T-cell (primary cell): ENCODE data around the gene FBXL5. TPM values are rescaled to one million over a fixed set of nuclear protein-coding genes. Genes with fewer than 3 reads are reported as not detected.
"Not testable (repeated sequence)": the region's sequence is repeated elsewhere in the genome, so short reads cannot be mapped to it uniquely, and the experiment has no call there.

Experiments
- ATAC-seq, 4 experiments: fragments of 200-7000 bp in 3 of 4; fragments of 150-1000 bp in 1 of 4; cut with Tn5 transposase; replicated peaks in 1 of 4; 1 replicate in 3 of 4; 2 replicates in 1 of 4; pipeline ENCODE4 v1.10.0; 2021; ENCODE audit warnings: moderate library complexity in 3 of 4, mild to moderate bottlenecking in 2 of 4, moderate number of reproducible peaks in 1 of 4
- CTCF ChIA-PET, 2 donors: fragments of 300-600 bp; sonication (Branson Sonifier 250); formaldehyde crosslinking; loops; one replicate each; lab custom pipeline; 2022; ENCODE audit warnings: antibody characterized with exemption in 2 of 2; lab: Charles Lee
- POLR2A ChIA-PET, 2 donors: fragments of 300-600 bp; sonication (Branson Sonifier 250); formaldehyde crosslinking; loops; one replicate each; lab custom pipeline; 2022; ENCODE audit warnings: antibody characterized with exemption in 2 of 2; lab: Charles Lee
- DNase-seq, 35 experiments: peaks; one replicate each; pipeline versions ENCODE4 v3.0.0 to v3.0.0-alpha.2; 2013 to 2023
- H3K27ac ChIP-seq: one replicate; pipeline ENCODE4 v1.5.1; 2013; ENCODE audit warnings: low read length
- H3K27me3 ChIP-seq, 2 experiments: replicated peaks in 1 of 2; 1 replicate in 1 of 2; 2 replicates in 1 of 2; pipeline versions ENCODE4 v1.6.1 to v1.7.0; 2013; ENCODE audit warnings: low read length in 1 of 2, mixed read lengths in 1 of 2; ENCODE audit not compliant: control insufficient read depth in 2 of 2, insufficient read depth in 2 of 2; ENCODE audit errors: extremely low read depth in 1 of 2
- H3K36me3 ChIP-seq, 2 donors: 1 replicate in 1 of 2; 2 replicates in 1 of 2; pipeline versions ENCODE4 v1.6.1 to v1.7.0; 2013; ENCODE audit warnings: low read length in 1 of 2; ENCODE audit not compliant: control insufficient read depth in 2 of 2, insufficient read depth in 1 of 2; ENCODE audit errors: extremely low read depth in 1 of 2
- H3K4me1 ChIP-seq, 2 experiments: 1 replicate in 1 of 2; 2 replicates in 1 of 2; pipeline versions ENCODE4 v1.6.1 to v1.7.0; 2013; ENCODE audit warnings: low read length in 2 of 2, mixed read lengths in 1 of 2; ENCODE audit not compliant: insufficient read depth in 2 of 2, control insufficient read depth in 1 of 2; ENCODE audit errors: extremely low read depth in 1 of 2
- H3K4me3 ChIP-seq, 2 donors: 1 replicate in 1 of 2; 2 replicates in 1 of 2; pipeline versions ENCODE4 v1.5.1 to v1.7.0; 2013; ENCODE audit warnings: mild to moderate bottlenecking in 2 of 2, low read length in 1 of 2, moderate library complexity in 1 of 2; ENCODE audit not compliant: control insufficient read depth in 1 of 2; ENCODE audit errors: extremely low read depth in 1 of 2
- H3K9me3 ChIP-seq: 2 replicates; pipeline ENCODE4 v1.7.0; 2013
- H3K27ac Mint-ChIP-seq, 2 donors: one replicate each; pipeline ENCODE4 v1.8.0; 2020 to 2021; ENCODE audit warnings: mild to moderate bottlenecking in 2 of 2, mixed read lengths in 2 of 2
- H3K27me3 Mint-ChIP-seq, 2 donors: one replicate each; pipeline ENCODE4 v1.8.0; 2021 to 2022; ENCODE audit warnings: mixed read lengths in 2 of 2
- H3K36me3 Mint-ChIP-seq: one replicate; pipeline ENCODE4 v1.8.0; 2021; ENCODE audit warnings: mixed read lengths
- H3K4me1 Mint-ChIP-seq, 3 donors: one replicate each; pipeline ENCODE4 v1.8.0; 2020 to 2022; ENCODE audit warnings: mixed read lengths in 3 of 3, mild to moderate bottlenecking in 1 of 3
- H3K4me3 Mint-ChIP-seq, 3 donors: one replicate each; pipeline ENCODE4 v1.8.0; 2020 to 2022; ENCODE audit warnings: mild to moderate bottlenecking in 3 of 3, mixed read lengths in 3 of 3, moderate library complexity in 3 of 3
- H3K9me3 Mint-ChIP-seq, 3 donors: one replicate each; pipeline ENCODE4 v1.8.0; 2020 to 2022; ENCODE audit warnings: mixed read lengths in 3 of 3
- WGBS: methylation state at CpG from one replicate; pipeline ENCODE4 v1.1.5; 2013; ENCODE audit warnings: missing lambda C conversion rate; ENCODE audit not compliant: insufficient coverage; 5-methylcytosine and 5-hydroxymethylcytosine counted together
- total RNA-seq, 35 experiments: library from RNA in 6 of 35; stranded (reverse) in 6 of 35; fragments of 120-200 nt in 1 of 35; gene quantifications; one replicate each; pipeline versions ENCODE4 v1.2.1 to v1.2.4 and lab custom pipeline; 2013 to 2026

Gene FBXL5
- total RNA-seq, 5 donors from 2014 or later (not counting 1 experiment from before 2014, with no cell fraction given) = 40.2 to 64.6 (median 45.0) TPM

GRCh38 chr4:15638418-15638817, 16.7 kb downstream of the FBXL5 start:
- ChIA-PET POLR2A (interaction anchor here in 1 of 2 donors (1.0 kb wide), 1 partner anchor 40 kb away, joined by 7 read pairs; no protein-coding TSS in a partner anchor), CTCF (no interaction called here)
- no peak overlapping the region for H3K4me3 ChIP-seq
- H3K27me3 Mint-ChIP-seq = no peaks in the 10 kb centered on the region
- H3K27me3 ChIP-seq = no peaks in the 10 kb centered on the region
- WGBS = 100% methylated on average over 1 of the region's 6 CpGs
- DNase-seq = no peak
- H3K4me3 Mint-ChIP-seq = no peak overlapping the region
- H3K4me1 ChIP-seq = no peaks in the 10 kb centered on the region
- no peak overlapping the region for H3K27ac Mint-ChIP-seq
- no peaks in the 10 kb centered on the region for H3K9me3 Mint-ChIP-seq
- ATAC-seq = no peak
- H3K4me1 Mint-ChIP-seq = peaks cover 11 to 14% (median 14%) of the 10 kb centered on the region in 3 donors
- H3K9me3 ChIP-seq = no peaks in the 10 kb centered on the region
- H3K27ac ChIP-seq = no peak overlapping the region
- peaks cover 39% of the 10 kb centered on the region for H3K36me3 Mint-ChIP-seq
- peaks cover 5 to 48% of the 10 kb centered on the region in 2 donors for H3K36me3 ChIP-seq

- no peak overlapping the region for H3K27ac Mint-ChIP-seq
These were observed 18.3 kb downstream of the FBXL5 start for GRCh38 chr4:15636818-15637217.

GRCh38 chr4:15617407-15617806, 37.8 kb downstream of the FBXL5 start:
- H3K27ac Mint-ChIP-seq, DNase-seq, H3K9me3 ChIP-seq, H3K27ac ChIP-seq, ATAC-seq, H3K27me3 Mint-ChIP-seq, H3K4me3 Mint-ChIP-seq, H3K4me1 ChIP-seq, H3K27me3 ChIP-seq, H3K4me3 ChIP-seq: not testable (repeated sequence)
- no CpG with 5 or more reads among the region's 5 CpGs for WGBS
- Mint-ChIP-seq H3K36me3 (peaks cover 76% of the 10 kb centered on the region), H3K4me1 (peaks cover 35 to 50% (median 42%) of the 10 kb centered on the region in 3 donors), H3K9me3 (peaks cover 7 to 20% (median 11%) of the 10 kb centered on the region in 3 donors)
- POLR2A ChIA-PET = interaction anchor here in 1 of 2 donors (0.7 kb wide), 1 partner anchor 36 kb away, joined by 4 read pairs; no protein-coding TSS in a partner anchor
- peaks cover 10 to 11% of the 10 kb centered on the region in 2 donors for H3K36me3 ChIP-seq
- CTCF ChIA-PET = interaction anchor here (0.6 kb wide), 2 partner anchors 20 to 65 kb away, joined by 3 to 11 read pairs; no protein-coding TSS in a partner anchor

More at GRCh38 chr4:15636818-15637217, 18.3 kb downstream of the FBXL5 start:
- H3K27me3 ChIP-seq = no peaks in the 10 kb centered on the region
- DNase-seq (no peak), ATAC-seq (no peak)
- H3K27ac ChIP-seq = no peak overlapping the region
- Mint-ChIP-seq H3K4me3 (no peak overlapping the region), H3K27me3 (no peaks in the 10 kb centered on the region), H3K4me1 (peaks cover 4 to 9% (median 8%) of the 10 kb centered on the region in 3 donors), H3K9me3 (no peaks in the 10 kb centered on the region), H3K36me3 (peaks cover 46% of the 10 kb centered on the region)
- CTCF ChIA-PET = interaction anchor here in 1 of 2 donors (1.2 to 1.3 kb wide), 2 partner anchors 14 to 17 kb away, joined by 3 to 4 read pairs; no protein-coding TSS in a partner anchor
- H3K4me3 ChIP-seq = no peak overlapping the region
- H3K36me3 ChIP-seq = peaks cover 5 to 51% of the 10 kb centered on the region in 2 donors
- POLR2A ChIA-PET = interaction anchor here in 1 of 2 donors (0.8 kb wide), 1 partner anchor 31 kb away, joined by 5 read pairs; no protein-coding TSS in a partner anchor
- H3K4me1 ChIP-seq = no peaks in the 10 kb centered on the region
- H3K9me3 ChIP-seq = no peaks in the 10 kb centered on the region
- WGBS = no CpG with 5 or more reads among the region's 1 CpG

- H3K9me3 ChIP-seq, H3K27me3 ChIP-seq, H3K27me3 Mint-ChIP-seq, ATAC-seq, H3K27ac ChIP-seq, H3K4me3 Mint-ChIP-seq, H3K9me3 Mint-ChIP-seq, POLR2A ChIA-PET, DNase-seq, H3K27ac Mint-ChIP-seq, H3K4me1 ChIP-seq, H3K4me3 ChIP-seq, CTCF ChIA-PET: not testable (repeated sequence)
- H3K36me3 ChIP-seq = peaks cover 5 to 17% of the 10 kb centered on the region in 2 donors
- H3K4me1 Mint-ChIP-seq = peaks cover 26 to 40% (median 35%) of the 10 kb centered on the region in 3 donors
- H3K36me3 Mint-ChIP-seq = peaks cover 64% of the 10 kb centered on the region
- 100% methylated on average over 6 of the region's 24 CpGs for WGBS
These were observed 40.3 kb downstream of the FBXL5 start for GRCh38 chr4:15614891-15615290.

- no peak for ATAC-seq
- H3K27me3 ChIP-seq = no peaks in the 10 kb centered on the region
- H3K27ac ChIP-seq = no peak overlapping the region
- H3K4me1 Mint-ChIP-seq = peaks cover 20 to 29% (median 27%) of the 10 kb centered on the region in 3 donors
- peaks cover 5 to 17% of the 10 kb centered on the region in 2 donors for H3K36me3 ChIP-seq
- ChIA-PET POLR2A (no interaction called here), CTCF (no interaction called here)
- H3K36me3 Mint-ChIP-seq = peaks cover 56% of the 10 kb centered on the region
- H3K4me1 ChIP-seq = no peaks in the 10 kb centered on the region
- no peaks in the 10 kb centered on the region for H3K9me3 Mint-ChIP-seq
- no peak for DNase-seq
- H3K4me3 ChIP-seq = no peak overlapping the region
- no peaks in the 10 kb centered on the region for H3K27me3 Mint-ChIP-seq
- 100% methylated on average over 1 of the region's 2 CpGs for WGBS
- no peak overlapping the region for H3K4me3 Mint-ChIP-seq
- no peaks in the 10 kb centered on the region for H3K9me3 ChIP-seq
- no peak overlapping the region for H3K27ac Mint-ChIP-seq
These were observed 43.0 kb downstream of the FBXL5 start for GRCh38 chr4:15612136-15612535.

- no peak overlapping the region for H3K4me3 Mint-ChIP-seq
- no peaks in the 10 kb centered on the region for H3K27me3 ChIP-seq
- ATAC-seq (no peak), DNase-seq (no peak)
- H3K27me3 Mint-ChIP-seq = no peaks in the 10 kb centered on the region
- H3K4me1 Mint-ChIP-seq = peaks cover 14 to 22% (median 19%) of the 10 kb centered on the region in 3 donors
- no peaks in the 10 kb centered on the region for H3K4me1 ChIP-seq
- no peaks in the 10 kb centered on the region for H3K9me3 ChIP-seq
- no peak overlapping the region for H3K27ac Mint-ChIP-seq
- ChIA-PET POLR2A (interaction anchor here in 1 of 2 donors (0.7 kb wide), 1 partner anchor 620 kb away, joined by 3 read pairs; no protein-coding TSS in a partner anchor), CTCF (no interaction called here)
- H3K9me3 Mint-ChIP-seq = no peaks in the 10 kb centered on the region
- peaks cover 5 to 14% of the 10 kb centered on the region in 2 donors for H3K36me3 ChIP-seq
- H3K4me3 ChIP-seq = no peak overlapping the region
- WGBS = 88% methylated on average over 2 of the region's 2 CpGs
- peaks cover 54% of the 10 kb centered on the region for H3K36me3 Mint-ChIP-seq
- no peak overlapping the region for H3K27ac ChIP-seq
These were observed 44.3 kb downstream of the FBXL5 start for GRCh38 chr4:15610855-15611254.
